ENCODE measurements around the gene NMT1. TPM values are rescaled to one million over a fixed set of nuclear protein-coding genes. Genes with fewer than 3 reads are reported as not detected.
A peak's percentile ranks its signal among the peaks of the same experiment; 100 is the strongest.
"Not testable (repeated sequence)": the region's sequence is repeated elsewhere in the genome, so short reads cannot be mapped to it uniquely, and the experiment has no call there.

NMT1 gene
- total RNA-seq, 1 experiment from 2014 or later, result 117 TPM

DNA sequence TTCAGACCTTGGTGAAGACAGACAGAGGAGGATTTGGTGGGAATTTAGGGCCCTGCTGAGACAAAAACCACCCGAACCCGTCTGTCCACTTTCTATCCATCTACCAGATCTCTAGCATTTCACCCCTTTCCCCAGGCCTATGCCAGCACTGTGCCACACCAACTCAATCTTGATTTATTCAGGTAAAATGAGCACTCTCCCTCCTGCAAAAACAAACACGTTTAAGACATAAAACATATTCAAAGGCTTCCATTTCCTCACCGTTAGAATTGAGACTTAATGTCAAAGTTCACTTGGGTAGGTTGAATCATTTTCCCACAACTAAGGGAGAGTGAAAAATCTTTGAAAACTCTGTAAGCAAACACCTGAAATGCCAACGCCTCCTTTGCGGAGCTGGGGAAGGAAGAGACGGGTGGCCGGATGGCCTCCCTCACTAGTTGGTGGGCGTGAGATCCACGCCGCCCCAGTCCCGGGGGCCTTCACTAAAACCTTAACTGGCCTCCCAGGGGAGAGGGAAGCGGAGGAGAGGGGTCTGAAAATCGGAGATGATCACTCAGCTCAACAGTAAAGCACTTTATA, 10.5 kb upstream of the NMT1 start:
- Histone ChIP-seq H2AFZ (ENCODE audit: low read length) (peak overlapping the region; percentile 85), H3K4me1 (ENCODE audit: insufficient read depth, low read length) (peaks cover 36% of the 10 kb centered on the region), H4K20me1 (ENCODE audit: low read length) (no peaks in the 10 kb centered on the region), H3K9ac (ENCODE audit: low read length) (peak overlapping the region; percentile 98), H3K4me2 (ENCODE audit: low read length) (peak overlapping the region; percentile 98), H3K4me3 (ENCODE audit: low read length) (peak overlapping the region; percentile 84), H3K27me3 (ENCODE audit: low read length) (no peaks in the 10 kb centered on the region), H3F3A (ENCODE audit: low read length, unreplicated experiment) (peaks cover 8% of the 10 kb centered on the region), H3K36me3 (ENCODE audit: low read depth, low read length) (no peaks in the 10 kb centered on the region), H3K79me2 (ENCODE audit: low read length) (peaks cover 48% of the 10 kb centered on the region), H3K9me3 (ENCODE audit: low read length) (no peaks in the 10 kb centered on the region), H3K27ac (ENCODE audit: low read length) (peak overlapping the region; percentile 92), H3K9me2 (replicated peaks; ENCODE audit: low read length) (no peaks in the 10 kb centered on the region)
- TF ChIP-seq, protein P1, sequence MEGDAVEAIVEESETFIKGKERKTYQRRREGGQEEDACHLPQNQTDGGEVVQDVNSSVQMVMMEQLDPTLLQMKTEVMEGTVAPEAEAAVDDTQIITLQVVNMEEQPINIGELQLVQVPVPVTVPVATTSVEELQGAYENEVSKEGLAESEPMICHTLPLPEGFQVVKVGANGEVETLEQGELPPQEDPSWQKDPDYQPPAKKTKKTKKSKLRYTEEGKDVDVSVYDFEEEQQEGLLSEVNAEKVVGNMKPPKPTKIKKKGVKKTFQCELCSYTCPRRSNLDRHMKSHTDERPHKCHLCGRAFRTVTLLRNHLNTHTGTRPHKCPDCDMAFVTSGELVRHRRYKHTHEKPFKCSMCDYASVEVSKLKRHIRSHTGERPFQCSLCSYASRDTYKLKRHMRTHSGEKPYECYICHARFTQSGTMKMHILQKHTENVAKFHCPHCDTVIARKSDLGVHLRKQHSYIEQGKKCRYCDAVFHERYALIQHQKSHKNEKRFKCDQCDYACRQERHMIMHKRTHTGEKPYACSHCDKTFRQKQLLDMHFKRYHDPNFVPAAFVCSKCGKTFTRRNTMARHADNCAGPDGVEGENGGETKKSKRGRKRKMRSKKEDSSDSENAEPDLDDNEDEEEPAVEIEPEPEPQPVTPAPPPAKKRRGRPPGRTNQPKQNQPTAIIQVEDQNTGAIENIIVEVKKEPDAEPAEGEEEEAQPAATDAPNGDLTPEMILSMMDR (conservative IDR thresholded peaks at IDR 0.05; ENCODE audit: low read depth, low read length), result no peak
- TF ChIP-seq EZH2phosphoT487 (IDR thresholded peaks at IDR 0.05; ENCODE audit: borderline replicate concordance, low read length), result no peak
- TF ChIP-seq EZH2 (IDR thresholded peaks at IDR 0.05; ENCODE audit: low read length, unreplicated experiment), result no peak
- ATAC-seq (peak; percentile 31), DNase-seq (peak; percentile 84)
- TSS peak; percentile 78 for BruUV-seq (replicated peaks)
- POLR2A ChIA-PET (ENCODE audit: unreplicated experiment), result interaction anchor here (0.5 to 0.6 kb wide), 3 partner anchors 26 to 258 kb away, joined by 5 read pairs; no protein-coding TSS in a partner anchor
- CTCF ChIA-PET, result interaction anchor here (1.2 to 1.4 kb wide), 2 partner anchors 29 to 85 kb away, joined by 4 to 5 read pairs; partner anchors contain the start of gene ACBD4
- intact Hi-C loops (cut with micrococcal nuclease), result loop anchor here (1.0 to 5.0 kb wide), 3 partner anchors 11 to 103 kb away; partner anchors contain the start of genes KIF18B and NMT1

DNA sequence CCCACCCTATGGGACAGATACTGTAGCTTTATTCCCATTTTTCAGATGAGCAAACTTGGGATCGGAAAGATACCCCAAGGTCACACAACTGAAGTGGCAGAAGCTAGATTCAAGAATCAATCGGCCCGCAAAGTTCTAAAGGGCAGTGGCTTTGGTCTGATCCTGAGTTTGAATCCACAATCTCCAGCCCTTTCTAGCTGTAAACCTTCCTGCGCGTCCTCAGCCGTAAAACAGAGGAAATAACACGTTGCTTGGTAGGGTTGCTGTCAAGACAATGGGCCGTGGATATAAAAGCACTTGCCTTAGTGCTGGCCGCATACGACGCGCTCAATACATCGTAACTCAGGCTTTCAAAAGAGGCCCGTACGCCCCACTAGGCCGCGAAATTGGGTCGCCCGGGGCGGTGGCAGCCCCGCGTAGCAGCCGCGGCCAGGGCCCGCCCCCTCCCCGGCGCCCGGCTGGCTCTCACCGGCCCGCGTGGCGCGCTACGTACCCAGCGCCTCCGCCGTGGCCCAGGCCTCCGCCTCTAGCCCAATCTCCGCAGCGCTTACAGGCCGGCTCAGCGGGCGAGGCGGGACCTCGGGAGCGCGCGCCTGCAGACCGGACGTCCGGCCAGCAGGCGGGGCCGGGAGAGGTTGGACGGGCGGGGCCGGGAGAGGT, 9.9 kb upstream of the NMT1 start, which contains the start of gene DCAKD:
TSS of gene DCAKD (minus strand) at position 573 of the 660 bp plus-strand sequence. CDS start 16,747 bp downstream, outside the sequence.
- POLR2A ChIA-PET (ENCODE audit: unreplicated experiment), result interaction anchor here (0.5 to 0.6 kb wide), 3 partner anchors 27 to 259 kb away, joined by 5 read pairs; no protein-coding TSS in a partner anchor
- Histone ChIP-seq H3K4me2 (ENCODE audit: low read length) (peak within 1 kb of the TSS; percentile 98), H3K4me3 (ENCODE audit: low read length) (peak within 1 kb of the TSS; percentile 84), H3K4me1 (ENCODE audit: insufficient read depth, low read length) (peaks cover 36% of the 10 kb centered on the region), H3K9me3 (ENCODE audit: low read length) (no peaks in the 10 kb centered on the region), H3K27ac (ENCODE audit: low read length) (peak within 1 kb of the TSS; percentile 92), H3K36me3 (ENCODE audit: low read depth, low read length) (no peaks in the 10 kb centered on the region), H3F3A (ENCODE audit: low read length, unreplicated experiment) (peaks cover 8% of the 10 kb centered on the region), H3K9ac (ENCODE audit: low read length) (peak within 1 kb of the TSS; percentile 98), H2AFZ (ENCODE audit: low read length) (peak within 1 kb of the TSS; percentile 93), H3K79me2 (ENCODE audit: low read length) (peaks cover 48% of the 10 kb centered on the region), H4K20me1 (ENCODE audit: low read length) (no peaks in the 10 kb centered on the region), H3K27me3 (ENCODE audit: low read length) (no peaks in the 10 kb centered on the region), H3K9me2 (replicated peaks; ENCODE audit: low read length) (no peaks in the 10 kb centered on the region)
- CTCF ChIA-PET, result interaction anchor here (0.5 to 1.4 kb wide), 3 partner anchors 14 to 84 kb away, joined by 4 to 11 read pairs (median 5); partner anchors contain the start of gene ACBD4
- ATAC-seq (peak; percentile 98), DNase-seq (peak; percentile 99)
- no TSS peak for BruUV-seq (replicated peaks)
- intact Hi-C loops (cut with micrococcal nuclease), result loop anchor here (1.0 to 5.0 kb wide), 3 partner anchors 10 to 104 kb away; partner anchors contain the start of genes KIF18B and NMT1
- TF ChIP-seq, protein P1 (conservative IDR thresholded peaks at IDR 0.05; ENCODE audit: low read depth, low read length), result no peak
- no peak for TF ChIP-seq EZH2phosphoT487 (IDR thresholded peaks at IDR 0.05; ENCODE audit: borderline replicate concordance, low read length)
- no peak for TF ChIP-seq EZH2 (IDR thresholded peaks at IDR 0.05; ENCODE audit: low read length, unreplicated experiment)

DNA sequence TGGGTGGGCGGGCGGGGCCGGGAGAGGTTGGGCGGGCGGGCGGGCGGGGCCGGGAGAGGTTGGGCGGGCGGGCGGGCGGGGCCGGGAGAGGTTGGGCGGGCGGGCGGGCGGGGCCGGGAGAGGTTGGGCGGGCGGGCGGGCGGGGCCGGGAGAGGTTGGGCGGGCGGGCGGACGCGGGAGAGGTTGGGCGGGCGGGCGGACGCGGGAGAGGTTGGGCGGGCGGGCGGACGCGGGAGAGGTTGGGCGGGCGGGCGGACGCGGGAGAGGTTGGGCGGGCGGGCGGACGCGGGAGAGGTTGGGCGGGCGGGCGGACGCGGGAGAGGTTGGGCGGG, 9.4 kb upstream of the NMT1 start:
- intact Hi-C loops (cut with micrococcal nuclease), result loop anchor here (1.0 to 5.0 kb wide), 3 partner anchors 10 to 104 kb away; partner anchors contain the start of genes KIF18B and NMT1
- not testable (repeated sequence) for H3K4me2 ChIP-seq (ENCODE audit: low read length)

More for the DNA sequence above, 9.4 kb upstream of the NMT1 start:
- POLR2A ChIA-PET (ENCODE audit: unreplicated experiment), result interaction anchor here (0.8 kb wide), 1 partner anchor 9 kb away, joined by 10 read pairs; the partner anchor contains the start of gene NMT1
- not testable (repeated sequence) for H3K27ac ChIP-seq (ENCODE audit: low read length); H4K20me1 ChIP-seq (ENCODE audit: low read length); H2AFZ ChIP-seq (ENCODE audit: low read length); H3K9me2 ChIP-seq (replicated peaks; ENCODE audit: low read length); ATAC-seq; DNase-seq; BruUV-seq (replicated peaks); H3K9me3 ChIP-seq (ENCODE audit: low read length); H3F3A ChIP-seq (ENCODE audit: low read length, unreplicated experiment); H3K27me3 ChIP-seq (ENCODE audit: low read length); H3K36me3 ChIP-seq (ENCODE audit: low read depth, low read length)
- CTCF ChIA-PET, result interaction anchor here (1.2 to 1.4 kb wide), 2 partner anchors 30 to 84 kb away, joined by 4 to 5 read pairs; partner anchors contain the start of gene ACBD4
- Histone ChIP-seq H3K4me1 (ENCODE audit: insufficient read depth, low read length) (peaks cover 33% of the 10 kb centered on the region), H3K79me2 (ENCODE audit: low read length) (peaks cover 45% of the 10 kb centered on the region), H3K9ac (ENCODE audit: low read length) (peak overlapping the region; percentile 93), H3K4me3 (ENCODE audit: low read length) (peak overlapping the region; percentile 84; the same call in 1 of the 2 replicates)

Data from PC-3 (cell line).